Loucy (cell line): Measurements from ENCODE around the gene RBSN.

Experiments
- H2AFZ ChIP-seq: fragments of 200-600 bp; sonication (generic); 2 replicates; pipeline ENCODE4 v1.6.0; 2016; ENCODE audit warnings: antibody characterized with exemption, mild to moderate bottlenecking, low read length, moderate library complexity
- H3F3A ChIP-seq: fragments of 200-600 bp; 2 replicates; pipeline ENCODE4 v1.6.0; 2016; ENCODE audit warnings: antibody characterized with exemption, low read depth, mild to moderate bottlenecking
- H3K27me3 ChIP-seq: fragments of 200-600 bp; sonication (generic); 2 replicates; pipeline ENCODE4 v1.6.1; 2014; ENCODE audit warnings: low read length, mild to moderate bottlenecking; ENCODE audit not compliant: insufficient read depth, poor library complexity, severe bottlenecking
- H3K36me3 ChIP-seq: fragments of 200-600 bp; sonication (generic); 2 replicates; pipeline ENCODE4 v1.6.1; 2016; ENCODE audit warnings: low read length; ENCODE audit not compliant: insufficient read depth
- H3K4me1 ChIP-seq: fragments of 200-600 bp; sonication (generic); 2 replicates; pipeline ENCODE4 v1.5.1; 2014; ENCODE audit warnings: low read length, mild to moderate bottlenecking; ENCODE audit not compliant: insufficient read depth, poor library complexity, severe bottlenecking
- H3K4me2 ChIP-seq: fragments of 200-600 bp; sonication (generic); 2 replicates; pipeline ENCODE4 v1.6.0; 2014; ENCODE audit warnings: antibody characterized with exemption, low read length, low read depth, mild to moderate bottlenecking; ENCODE audit not compliant: poor library complexity, severe bottlenecking
- H3K4me3 ChIP-seq: fragments of 200-600 bp; sonication (generic); 2 replicates; pipeline ENCODE4 v1.5.1; 2014; ENCODE audit warnings: low read length, mild to moderate bottlenecking, mixed read lengths; ENCODE audit not compliant: poor library complexity, severe bottlenecking
- H3K79me2 ChIP-seq: fragments of 200-600 bp; sonication (generic); 2 replicates; pipeline ENCODE4 v1.6.1; 2014; ENCODE audit warnings: low read length; ENCODE audit not compliant: insufficient read depth
- H3K9ac ChIP-seq: fragments of 200-600 bp; sonication (generic); 2 replicates; pipeline ENCODE4 v1.6.0; 2014; ENCODE audit warnings: mild to moderate bottlenecking, low read depth, low read length, moderate library complexity; ENCODE audit not compliant: poor library complexity, severe bottlenecking
- H3K9me2 ChIP-seq: fragments of 200-600 bp; sonication (generic); replicated peaks from 2 replicates; pipeline ENCODE4 v1.6.1; 2016; ENCODE audit warnings: low read depth, low read length, mixed read lengths
- H3K9me3 ChIP-seq: fragments of 200-600 bp; sonication (generic); 2 replicates; pipeline ENCODE4 v1.6.1; 2014; ENCODE audit warnings: mild to moderate bottlenecking, antibody characterized with exemption, low read length, low read depth; ENCODE audit not compliant: insufficient read depth
- H4K20me1 ChIP-seq: fragments of 200-600 bp; sonication (generic); 2 replicates; pipeline ENCODE4 v1.6.0; 2014; ENCODE audit warnings: antibody characterized with exemption, low read length, mild to moderate bottlenecking; ENCODE audit not compliant: insufficient read depth, poor library complexity, severe bottlenecking
- CTCF ChIP-seq: fragments of 200-600 bp; sonication (generic); conservative IDR thresholded peaks from 2 replicates; pipeline ENCODE4 v1.5.1; 2014; ENCODE audit warnings: mild to moderate bottlenecking, antibody characterized with exemption, low read length
- EZH2phosphoT487 ChIP-seq: fragments of 200-600 bp; IDR thresholded peaks from 2 replicates; pipeline ENCODE4 v1.6.1; 2018; ENCODE audit warnings: antibody characterized with exemption, mild to moderate bottlenecking, moderate library complexity, borderline replicate concordance

RBSN gene

GRCh38 chr3:15108869-15109268 lies 9.9 kb upstream of the RBSN start:
- Histone ChIP-seq H4K20me1 (no peaks in the 10 kb centered on the region), H3K79me2 (no peaks in the 10 kb centered on the region), H3K4me3 (no peak overlapping the region), H3K4me2 (no peak overlapping the region), H3K9ac (no peak overlapping the region), H3F3A (no peaks in the 10 kb centered on the region), H3K4me1 (peaks cover 2% of the 10 kb centered on the region), H3K36me3 (no peaks in the 10 kb centered on the region), H3K27me3 (no peaks in the 10 kb centered on the region), H3K9me3 (no peaks in the 10 kb centered on the region), H3K9me2 (no peaks in the 10 kb centered on the region), H2AFZ (no peak overlapping the region)
- TF ChIP-seq CTCF (no peak), EZH2phosphoT487 (no peak)

GRCh38 chr3:15108082-15108545 lies 9.2 kb upstream of the RBSN start:
- TF ChIP-seq EZH2phosphoT487 (no peak), CTCF (peak; percentile 95)
- Histone ChIP-seq H4K20me1 (no peaks in the 10 kb centered on the region), H3F3A (no peaks in the 10 kb centered on the region), H3K79me2 (no peaks in the 10 kb centered on the region), H3K9ac (no peak overlapping the region), H3K4me2 (peak overlapping the region; percentile 64), H3K9me3 (no peaks in the 10 kb centered on the region), H2AFZ (peak overlapping the region; percentile 83), H3K4me3 (peak overlapping the region; percentile 32), H3K36me3 (no peaks in the 10 kb centered on the region), H3K27me3 (no peaks in the 10 kb centered on the region), H3K9me2 (no peaks in the 10 kb centered on the region), H3K4me1 (peaks cover 2% of the 10 kb centered on the region)

GRCh38 chr3:15107075-15107947 lies 8.4 kb upstream of the RBSN start:
- H3K79me2 ChIP-seq, result no peaks in the 10 kb centered on the region
- H3K36me3 ChIP-seq, result no peaks in the 10 kb centered on the region
- H3K9me3 ChIP-seq, result no peaks in the 10 kb centered on the region
- H3F3A ChIP-seq, result no peaks in the 10 kb centered on the region
- H2AFZ ChIP-seq, result no peak overlapping the region
- H3K9ac ChIP-seq, result no peak overlapping the region
- H4K20me1 ChIP-seq, result no peaks in the 10 kb centered on the region
- H3K27me3 ChIP-seq, result no peaks in the 10 kb centered on the region
- H3K4me3 ChIP-seq, result no peak overlapping the region
- peaks cover 2% of the 10 kb centered on the region for H3K4me1 ChIP-seq
- H3K4me2 ChIP-seq, result no peak overlapping the region
- TF ChIP-seq EZH2phosphoT487 (no peak), CTCF (no peak)
- no peaks in the 10 kb centered on the region for H3K9me2 ChIP-seq
